Inflammatory macrophage treated with lipopolysaccharide for 1 hour (primary cell): ENCODE measurements around the gene CHKB.
"Not testable (repeated sequence)": the region's sequence is repeated elsewhere in the genome, so short reads cannot be mapped to it uniquely, and the experiment has no call there.

Experiments used
- DNase-seq, 2 donors: peaks; one replicate each; pipeline ENCODE4 v3.0.0-alpha.2; 2020 to 2022

CHKB gene

GRCh38 chr22:50582493-50583293 is at the start of gene CHKB:
Gene CHKB, minus strand, starts transcription at chr22:50582849. Its CDS starts 68 bp downstream, at chr22:50582781.
- peak; percentile 98 for DNase-seq

GRCh38 chr22:50630376-50630775 is 47.7 kb upstream of the CHKB start:
- DNase-seq, result no peak

GRCh38 chr22:50628543-50629134 is 46.0 kb upstream of the CHKB start:
- DNase-seq, result no peak

GRCh38 chr22:50627642-50628542 is 45.2 kb upstream of the CHKB start, which contains the start of gene ARSA:
Gene ARSA, minus strand, starts transcription at chr22:50628152. Its CDS starts 373 bp downstream, at chr22:50627779.
- peak; percentile 70 to 78 for DNase-seq

- DNase-seq, result no peak
These were observed 44.4 kb upstream of the CHKB start for GRCh38 chr22:50626850-50627641.

- DNase-seq, result no peak
These were observed 43.7 kb upstream of the CHKB start for GRCh38 chr22:50626314-50626849.

GRCh38 chr22:50625568-50626313 is 43.1 kb upstream of the CHKB start:
- DNase-seq, result no peak

- no peak for DNase-seq
These were observed 42.5 kb upstream of the CHKB start for GRCh38 chr22:50625131-50625567.

- DNase-seq, result no peak
These were observed 41.9 kb upstream of the CHKB start for GRCh38 chr22:50624347-50625130.

GRCh38 chr22:50622723-50623327 is 40.2 kb upstream of the CHKB start:
- no peak for DNase-seq

GRCh38 chr22:50621948-50622722 is 39.5 kb upstream of the CHKB start:
- peak in 1 of 2 donors; percentile 11 for DNase-seq

GRCh38 chr22:50621356-50621880 is 38.8 kb upstream of the CHKB start:
- DNase-seq, result peak; percentile 33

- DNase-seq, result peak in 1 of 2 donors; percentile 14
These were observed 38.1 kb upstream of the CHKB start for GRCh38 chr22:50620593-50621355.

GRCh38 chr22:50614296-50614695 is 31.6 kb upstream of the CHKB start:
- DNase-seq, result not testable (repeated sequence)

- DNase-seq, result no peak
These were observed 30.8 kb upstream of the CHKB start for GRCh38 chr22:50613291-50613981.

GRCh38 chr22:50612528-50613221 is 30.0 kb upstream of the CHKB start:
- DNase-seq, result no peak

GRCh38 chr22:50612168-50612527 is 29.5 kb upstream of the CHKB start:
- DNase-seq, result no peak
